CD8-positive, alpha-beta memory T cell (primary cell): ENCODE measurements around the gene HOXD3. TPM values are rescaled to one million over a fixed set of nuclear protein-coding genes. Genes with fewer than 3 reads are reported as not detected.

Experiments used
- CTCF ChIA-PET: fragments of 350-600 bp; sonication (Branson Sonifier 250); formaldehyde crosslinking; loops from one replicate; lab custom pipeline; 2021; ENCODE audit warnings: antibody characterized with exemption; lab: Charles Lee
- POLR2A ChIA-PET: fragments of 350-600 bp; sonication (Branson Sonifier 250); formaldehyde crosslinking; loops from one replicate; lab custom pipeline; 2021; ENCODE audit warnings: antibody characterized with exemption; lab: Charles Lee
- DNase-seq, 5 donors: peaks; one replicate each; pipeline versions ENCODE4 v3.0.0 to v3.0.0-alpha.2; 2020 to 2022; ENCODE audit warnings: mixed read lengths in 1 of 5
- H3K27ac ChIP-seq: one replicate; pipeline ENCODE4 v1.7.0; 2013; ENCODE audit warnings: low read depth, mild to moderate bottlenecking, low read length, moderate library complexity
- H3K27me3 ChIP-seq: 2 replicates; pipeline ENCODE4 v1.7.0; 2013; ENCODE audit warnings: low read length, mild to moderate bottlenecking; ENCODE audit not compliant: insufficient read depth, poor library complexity, severe bottlenecking
- H3K36me3 ChIP-seq: 2 replicates; pipeline ENCODE4 v1.7.0; 2013; ENCODE audit warnings: mild to moderate bottlenecking, low read length, moderate library complexity; ENCODE audit not compliant: insufficient read depth
- H3K4me1 ChIP-seq: 2 replicates; pipeline ENCODE4 v1.7.0; 2013; ENCODE audit warnings: mild to moderate bottlenecking, low read length, moderate library complexity; ENCODE audit not compliant: insufficient read depth
- H3K4me3 ChIP-seq: 2 replicates; pipeline ENCODE4 v1.7.0; 2013; ENCODE audit warnings: mild to moderate bottlenecking, low read length
- H3K9me3 ChIP-seq: 2 replicates; pipeline ENCODE4 v1.7.0; 2013; ENCODE audit warnings: mild to moderate bottlenecking, low read length
- H3K27ac Mint-ChIP-seq, 8 donors: one replicate each; pipeline ENCODE4 v1.8.0; 2020 to 2021; ENCODE audit warnings: mixed read lengths in 8 of 8, mild to moderate bottlenecking in 6 of 8, inconsistent platforms in 3 of 8, moderate library complexity in 3 of 8
- H3K27me3 Mint-ChIP-seq, 2 donors: one replicate each; pipeline ENCODE4 v1.8.0; 2020 to 2021; ENCODE audit warnings: mixed read lengths in 2 of 2, mild to moderate bottlenecking in 1 of 2, moderate library complexity in 1 of 2
- H3K36me3 Mint-ChIP-seq, 3 donors: one replicate each; pipeline ENCODE4 v1.8.0; 2020 to 2021; ENCODE audit warnings: mixed read lengths in 3 of 3, inconsistent platforms in 1 of 3, mild to moderate bottlenecking in 1 of 3
- H3K4me1 Mint-ChIP-seq, 3 donors: one replicate each; pipeline ENCODE4 v1.8.0; 2020 to 2021; ENCODE audit warnings: mixed read lengths in 3 of 3, inconsistent platforms in 1 of 3, mild to moderate bottlenecking in 1 of 3
- H3K4me3 Mint-ChIP-seq, 7 donors: one replicate each; pipeline ENCODE4 v1.8.0; 2020 to 2021; ENCODE audit warnings: mixed read lengths in 7 of 7, mild to moderate bottlenecking in 6 of 7, moderate library complexity in 4 of 7, inconsistent platforms in 2 of 7
- H3K9me3 Mint-ChIP-seq, 5 donors: one replicate each; pipeline ENCODE4 v1.8.0; 2020 to 2022; ENCODE audit warnings: mixed read lengths in 5 of 5, mild to moderate bottlenecking in 3 of 5, moderate library complexity in 2 of 5, inconsistent platforms in 1 of 5
- polyA plus RNA-seq: library from polyadenylated mRNA; unstranded; fragments of 300-500 nt; fragmentation: Illumina TruSeq; gene quantifications from one replicate; pipeline ENCODE4 v1.2.3, GENCODE V29; 2021
- total RNA-seq, 2 experiments: library from RNA; stranded (reverse); gene quantifications; one replicate each; pipeline ENCODE4 v1.2.3, GENCODE V29; 2021

The HOXD3 gene
- total and polyA plus RNA-seq, 3 experiments from 2014 or later = not detected

- Histone ChIP-seq H3K9me3 (no peaks in the 10 kb centered on the region), H3K27me3 (peaks cover 78% of the 10 kb centered on the region), H3K4me1 (no peaks in the 10 kb centered on the region), H3K4me3 (no peak overlapping the region), H3K36me3 (no peaks in the 10 kb centered on the region), H3K27ac (no peak overlapping the region)
- Mint-ChIP-seq H3K9me3 (peaks cover 0 to 5% (median 0%) of the 10 kb centered on the region in 5 donors), H3K27me3 (peaks cover 81 to 95% of the 10 kb centered on the region in 2 donors), H3K4me1 (peaks cover 2 to 9% (median 6%) of the 10 kb centered on the region in 3 donors), H3K36me3 (peaks cover 0 to 2% (median 0%) of the 10 kb centered on the region in 3 donors), H3K27ac (no peak overlapping the region), H3K4me3 (no peak overlapping the region)
- ChIA-PET CTCF (interaction anchor here (3.7 kb wide), 1 partner anchor 20 kb away, joined by 11 read pairs; no protein-coding TSS in a partner anchor), POLR2A (no interaction called here)
- no peak for DNase-seq
Observed at GRCh38 chr2:176146645-176147044, 10.5 kb upstream of the HOXD3 start.

GRCh38 chr2:176147210-176147799 lies 9.8 kb upstream of the HOXD3 start:
- ChIA-PET CTCF (interaction anchor here (3.7 kb wide), 1 partner anchor 20 kb away, joined by 11 read pairs; no protein-coding TSS in a partner anchor), POLR2A (no interaction called here)
- Histone ChIP-seq H3K27ac (no peak overlapping the region), H3K27me3 (peaks cover 77% of the 10 kb centered on the region), H3K9me3 (no peaks in the 10 kb centered on the region), H3K36me3 (no peaks in the 10 kb centered on the region), H3K4me3 (no peak overlapping the region), H3K4me1 (no peaks in the 10 kb centered on the region)
- Mint-ChIP-seq H3K27ac (peak overlapping the region in 1 of 8 donors; percentile 56), H3K27me3 (peaks cover 76 to 89% of the 10 kb centered on the region in 2 donors), H3K4me3 (no peak overlapping the region), H3K9me3 (peaks cover 0 to 5% (median 0%) of the 10 kb centered on the region in 5 donors), H3K4me1 (peaks cover 2 to 9% (median 6%) of the 10 kb centered on the region in 3 donors), H3K36me3 (peaks cover 0 to 2% (median 0%) of the 10 kb centered on the region in 3 donors)
- no peak for DNase-seq

- Mint-ChIP-seq H3K27me3 (peaks cover 76 to 91% of the 10 kb centered on the region in 2 donors), H3K27ac (no peak overlapping the region), H3K4me1 (peaks cover 2 to 9% (median 6%) of the 10 kb centered on the region in 3 donors), H3K36me3 (peaks cover 0 to 2% (median 0%) of the 10 kb centered on the region in 3 donors), H3K4me3 (no peak overlapping the region), H3K9me3 (peaks cover 0 to 5% (median 0%) of the 10 kb centered on the region in 5 donors)
- no peak for DNase-seq
- no peaks in the 10 kb centered on the region for H3K36me3 ChIP-seq
- peaks cover 71% of the 10 kb centered on the region for H3K27me3 ChIP-seq
- ChIA-PET CTCF (no interaction called here), POLR2A (no interaction called here)
- H3K9me3 ChIP-seq = no peaks in the 10 kb centered on the region
- no peak overlapping the region for H3K27ac ChIP-seq
- no peaks in the 10 kb centered on the region for H3K4me1 ChIP-seq
- no peak overlapping the region for H3K4me3 ChIP-seq
Observed at GRCh38 chr2:176147800-176148496, 9.2 kb upstream of the HOXD3 start.

- Mint-ChIP-seq H3K4me1 (peaks cover 2 to 9% (median 6%) of the 10 kb centered on the region in 3 donors), H3K27ac (peak overlapping the region in 1 of 8 donors; percentile 5), H3K4me3 (no peak overlapping the region)
Observed at GRCh38 chr2:176148751-176149421, 8.2 kb upstream of the HOXD3 start.

GRCh38 chr2:176149481-176149938 lies 7.6 kb upstream of the HOXD3 start:
- Mint-ChIP-seq H3K27me3 (peaks cover 76 to 92% of the 10 kb centered on the region in 2 donors), H3K36me3 (peaks cover 0 to 2% (median 0%) of the 10 kb centered on the region in 3 donors), H3K4me3 (no peak overlapping the region), H3K9me3 (peaks cover 0 to 5% (median 0%) of the 10 kb centered on the region in 5 donors), H3K27ac (peak overlapping the region in 1 of 8 donors; percentile 5), H3K4me1 (peaks cover 2 to 9% (median 6%) of the 10 kb centered on the region in 3 donors)
- H3K36me3 ChIP-seq = no peaks in the 10 kb centered on the region
- H3K4me1 ChIP-seq = no peaks in the 10 kb centered on the region
- no peaks in the 10 kb centered on the region for H3K9me3 ChIP-seq
- H3K27ac ChIP-seq = no peak overlapping the region
- no peak overlapping the region for H3K4me3 ChIP-seq
- CTCF ChIA-PET = no interaction called here
- POLR2A ChIA-PET = no interaction called here
- H3K27me3 ChIP-seq = peaks cover 64% of the 10 kb centered on the region
- DNase-seq = no peak

More at GRCh38 chr2:176148751-176149421, 8.2 kb upstream of the HOXD3 start:
- Histone ChIP-seq H3K27ac (no peak overlapping the region), H3K9me3 (no peaks in the 10 kb centered on the region), H3K36me3 (no peaks in the 10 kb centered on the region), H3K4me1 (no peaks in the 10 kb centered on the region), H3K27me3 (peaks cover 65% of the 10 kb centered on the region), H3K4me3 (no peak overlapping the region)
- peaks cover 76 to 90% of the 10 kb centered on the region in 2 donors for H3K27me3 Mint-ChIP-seq
- ChIA-PET CTCF (no interaction called here), POLR2A (no interaction called here)
- DNase-seq = no peak
- peaks cover 0 to 2% (median 0%) of the 10 kb centered on the region in 3 donors for H3K36me3 Mint-ChIP-seq
- H3K9me3 Mint-ChIP-seq = peaks cover 0 to 5% (median 0%) of the 10 kb centered on the region in 5 donors

- DNase-seq = no peak
- H3K36me3 Mint-ChIP-seq = no peaks in the 10 kb centered on the region
- Histone ChIP-seq H3K36me3 (no peaks in the 10 kb centered on the region), H3K27ac (no peak overlapping the region), H3K4me3 (no peak overlapping the region), H3K4me1 (no peaks in the 10 kb centered on the region), H3K9me3 (no peaks in the 10 kb centered on the region), H3K27me3 (peaks cover 61% of the 10 kb centered on the region)
- peak overlapping the region in 2 of 7 donors; percentile 12 to 65 for H3K4me3 Mint-ChIP-seq
- ChIA-PET POLR2A (no interaction called here), CTCF (interaction anchor here (1.2 kb wide), 1 partner anchor 29 kb away, joined by 3 read pairs; no protein-coding TSS in a partner anchor)
- H3K27ac Mint-ChIP-seq = peak overlapping the region in 2 of 8 donors; percentile 24 to 37
- peaks cover 0 to 5% (median 0%) of the 10 kb centered on the region in 5 donors for H3K9me3 Mint-ChIP-seq
- peaks cover 2 to 9% (median 6%) of the 10 kb centered on the region in 3 donors for H3K4me1 Mint-ChIP-seq
- peaks cover 74 to 92% of the 10 kb centered on the region in 2 donors for H3K27me3 Mint-ChIP-seq
Observed at GRCh38 chr2:176149939-176150583, 7.0 kb upstream of the HOXD3 start.

- DNase-seq = no peak
- H3K9me3 ChIP-seq = no peaks in the 10 kb centered on the region
- peaks cover 0 to 5% (median 0%) of the 10 kb centered on the region in 5 donors for H3K9me3 Mint-ChIP-seq
- H3K36me3 Mint-ChIP-seq = no peaks in the 10 kb centered on the region
- H3K4me1 Mint-ChIP-seq = peaks cover 2 to 9% (median 6%) of the 10 kb centered on the region in 3 donors
- ChIA-PET CTCF (interaction anchor here (0.9 to 1.2 kb wide), 2 partner anchors 10 to 30 kb away, joined by 3 to 4 read pairs; no protein-coding TSS in a partner anchor), POLR2A (interaction anchor here (0.5 kb wide), 1 partner anchor 11 kb away, joined by 4 read pairs; no protein-coding TSS in a partner anchor)
- no peaks in the 10 kb centered on the region for H3K36me3 ChIP-seq
- peaks cover 79 to 92% of the 10 kb centered on the region in 2 donors for H3K27me3 Mint-ChIP-seq
- H3K4me3 ChIP-seq = no peak overlapping the region
- no peak overlapping the region for H3K27ac ChIP-seq
- H3K4me1 ChIP-seq = no peaks in the 10 kb centered on the region
- peak overlapping the region in 1 of 8 donors; percentile 24 for H3K27ac Mint-ChIP-seq
- H3K4me3 Mint-ChIP-seq = peak overlapping the region in 2 of 7 donors; percentile 12 to 65
- peaks cover 62% of the 10 kb centered on the region for H3K27me3 ChIP-seq
Observed at GRCh38 chr2:176150584-176151441, 6.3 kb upstream of the HOXD3 start.
